GM10248 (cell line): ENCODE measurements around the gene CDH16.
"Not testable (repeated sequence)": the region's sequence is repeated elsewhere in the genome, so short reads cannot be mapped to it uniquely, and the experiment has no call there.

Experiments
- CTCF ChIA-PET: fragments of 300-600 bp; sonication (Branson Sonifier 250); formaldehyde crosslinking; extraction: SDS; loops from one replicate; lab custom pipeline; 2021; ENCODE audit warnings: antibody characterized with exemption; lab: Yijun Ruan, JAX
- POLR2A ChIA-PET: fragments of 350-650 bp; sonication (Branson Sonifier 250); formaldehyde crosslinking; extraction: SDS; loops from one replicate; lab custom pipeline; 2020; ENCODE audit warnings: antibody characterized with exemption; lab: Yijun Ruan, JAX
- DNase-seq: peaks from one replicate; pipeline ENCODE4 v3.0.0; 2012; ENCODE audit errors: extremely low spot score
- TF ChIP-seq, protein P1 (sequence below): IDR thresholded peaks from 2 replicates; pipeline ENCODE4 v1.5.1; 2012; ENCODE audit warnings: mild to moderate bottlenecking, low read depth; ENCODE audit errors: extremely low read depth, missing control alignments, control extremely low read depth

CDH16 gene

DNA sequence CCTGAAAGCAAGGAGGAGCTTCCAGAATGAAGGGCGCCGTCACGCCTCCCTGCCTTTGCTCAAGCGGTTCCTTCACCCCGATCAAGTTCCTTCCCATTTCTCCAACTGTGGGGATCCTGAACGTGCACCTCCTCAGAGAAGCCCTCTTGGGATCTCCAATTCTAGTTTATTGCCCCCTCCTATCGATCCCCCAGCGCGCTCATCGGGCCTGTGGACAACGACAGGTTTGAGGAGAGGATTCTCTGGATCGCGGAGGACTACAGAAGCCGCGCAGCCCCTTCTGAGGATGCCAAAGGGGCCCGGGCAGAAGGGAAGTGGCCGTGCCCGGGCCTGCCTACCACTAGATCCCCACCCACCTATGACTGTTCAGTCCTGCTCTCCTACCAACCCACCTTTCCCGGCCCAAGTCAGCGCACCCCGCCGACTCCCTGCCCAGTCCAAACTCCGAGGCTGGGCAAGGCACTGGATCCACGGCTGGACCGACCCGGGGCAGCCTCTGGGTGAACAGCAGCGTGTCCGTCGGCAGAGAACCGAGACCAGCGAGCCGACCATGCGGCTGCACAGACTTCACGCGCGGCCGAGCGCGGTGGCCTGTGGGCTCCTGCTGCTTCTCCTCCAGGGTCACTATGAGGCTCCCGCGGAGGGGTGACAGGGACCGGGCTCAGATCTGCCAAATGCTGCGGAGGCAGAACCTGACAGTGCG is 29.6 kb upstream of the CDH16 start:
- ChIA-PET CTCF (interaction anchor here (0.8 to 1.7 kb wide), 4 partner anchors 11 to 209 kb away, joined by 3 to 4 read pairs (median 3); no protein-coding TSS in a partner anchor), POLR2A (no interaction called here)
- TF ChIP-seq, protein P1, sequence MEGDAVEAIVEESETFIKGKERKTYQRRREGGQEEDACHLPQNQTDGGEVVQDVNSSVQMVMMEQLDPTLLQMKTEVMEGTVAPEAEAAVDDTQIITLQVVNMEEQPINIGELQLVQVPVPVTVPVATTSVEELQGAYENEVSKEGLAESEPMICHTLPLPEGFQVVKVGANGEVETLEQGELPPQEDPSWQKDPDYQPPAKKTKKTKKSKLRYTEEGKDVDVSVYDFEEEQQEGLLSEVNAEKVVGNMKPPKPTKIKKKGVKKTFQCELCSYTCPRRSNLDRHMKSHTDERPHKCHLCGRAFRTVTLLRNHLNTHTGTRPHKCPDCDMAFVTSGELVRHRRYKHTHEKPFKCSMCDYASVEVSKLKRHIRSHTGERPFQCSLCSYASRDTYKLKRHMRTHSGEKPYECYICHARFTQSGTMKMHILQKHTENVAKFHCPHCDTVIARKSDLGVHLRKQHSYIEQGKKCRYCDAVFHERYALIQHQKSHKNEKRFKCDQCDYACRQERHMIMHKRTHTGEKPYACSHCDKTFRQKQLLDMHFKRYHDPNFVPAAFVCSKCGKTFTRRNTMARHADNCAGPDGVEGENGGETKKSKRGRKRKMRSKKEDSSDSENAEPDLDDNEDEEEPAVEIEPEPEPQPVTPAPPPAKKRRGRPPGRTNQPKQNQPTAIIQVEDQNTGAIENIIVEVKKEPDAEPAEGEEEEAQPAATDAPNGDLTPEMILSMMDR: no peak
- DNase-seq: no peak

DNA sequence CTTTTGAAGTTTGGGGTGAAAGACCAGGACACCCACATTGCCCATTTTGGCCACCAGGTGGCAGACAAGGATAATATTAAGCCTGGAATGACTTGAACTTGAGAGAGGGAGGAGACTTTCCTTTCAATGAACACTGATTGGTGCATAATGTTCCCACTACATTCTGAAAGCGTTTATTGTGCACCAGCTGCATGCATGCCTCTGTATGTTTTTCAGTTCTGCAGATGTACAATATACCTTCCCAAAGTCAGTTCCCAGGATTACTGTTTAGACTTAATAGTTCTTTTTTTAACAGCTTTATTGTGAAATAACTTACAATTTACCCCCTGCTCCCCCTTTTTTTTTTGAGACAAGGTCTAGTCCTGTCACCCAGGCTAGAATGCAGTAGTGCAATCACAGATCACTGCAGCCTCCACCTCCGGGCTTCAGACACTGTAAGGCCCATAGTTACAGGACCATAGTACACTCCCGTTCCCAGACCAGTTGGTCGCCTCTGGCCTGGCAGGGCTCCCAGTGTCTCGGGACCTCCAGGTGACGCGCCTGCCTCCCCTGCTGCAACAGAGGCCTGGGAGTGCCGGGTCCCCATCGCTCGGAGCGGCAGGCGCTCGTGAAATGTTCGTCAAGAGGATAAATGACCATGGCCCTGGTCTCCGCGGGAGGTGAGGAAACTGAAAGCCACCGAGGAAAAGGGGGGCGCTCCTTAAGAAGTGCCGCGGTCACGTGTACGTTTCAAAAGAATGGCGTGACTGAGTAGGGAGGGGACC is 28.8 kb upstream of the CDH16 start:
- ChIA-PET POLR2A (no interaction called here), CTCF (interaction anchor here (0.7 to 1.3 kb wide), 9 partner anchors 9 to 210 kb away, joined by 3 to 4 read pairs (median 3); no protein-coding TSS in a partner anchor)
- peak; percentile 89 for DNase-seq
- TF ChIP-seq, protein P1: peak; percentile 90

DNA sequence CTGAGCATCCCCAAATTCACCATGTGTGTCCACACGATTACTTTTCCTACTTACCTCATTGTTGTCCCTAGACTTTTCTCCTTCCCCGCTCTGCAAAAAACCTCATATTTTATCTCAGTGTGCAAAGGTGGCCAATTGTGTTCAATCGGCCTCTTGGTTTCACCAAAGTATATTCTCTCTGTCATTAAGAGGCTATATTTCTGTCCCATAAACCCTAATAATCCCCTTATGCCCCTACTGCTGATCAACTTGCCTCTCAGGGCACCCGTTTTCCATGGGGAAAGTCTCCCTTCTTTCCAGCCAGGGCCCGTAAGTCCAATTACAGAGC is 28.3 kb upstream of the CDH16 start:
- TF ChIP-seq, protein P1: no peak
- CTCF ChIA-PET: interaction anchor here (0.8 to 1.5 kb wide), 7 partner anchors 10 to 211 kb away, joined by 3 to 5 read pairs (median 3); no protein-coding TSS in a partner anchor
- POLR2A ChIA-PET: no interaction called here
- no peak for DNase-seq

DNA sequence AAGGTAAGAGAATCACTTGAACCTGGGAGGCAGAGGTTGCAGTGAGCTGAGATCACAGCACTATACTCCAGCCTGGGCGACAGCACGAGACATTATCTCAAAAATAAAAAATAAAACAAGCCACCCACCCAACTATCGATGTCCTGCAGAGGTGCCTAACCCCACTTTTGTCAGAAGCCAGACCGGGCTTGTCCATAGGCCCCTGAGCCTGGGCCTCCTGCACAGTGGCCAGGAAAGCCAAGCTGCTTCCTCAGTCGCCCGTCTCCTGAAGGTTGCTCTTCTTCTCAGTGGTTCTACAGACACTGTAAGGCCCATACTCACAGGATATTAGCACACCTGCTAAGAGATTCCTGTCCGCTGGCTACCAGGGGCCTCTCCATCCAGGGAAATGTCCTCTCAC is 27.9 kb upstream of the CDH16 start:
- POLR2A ChIA-PET: no interaction called here
- CTCF ChIA-PET: interaction anchor here (0.8 to 1.5 kb wide), 2 partner anchors 51 to 211 kb away, joined by 3 to 5 read pairs; no protein-coding TSS in a partner anchor
- TF ChIP-seq, protein P1: no peak
- no peak for DNase-seq

DNA sequence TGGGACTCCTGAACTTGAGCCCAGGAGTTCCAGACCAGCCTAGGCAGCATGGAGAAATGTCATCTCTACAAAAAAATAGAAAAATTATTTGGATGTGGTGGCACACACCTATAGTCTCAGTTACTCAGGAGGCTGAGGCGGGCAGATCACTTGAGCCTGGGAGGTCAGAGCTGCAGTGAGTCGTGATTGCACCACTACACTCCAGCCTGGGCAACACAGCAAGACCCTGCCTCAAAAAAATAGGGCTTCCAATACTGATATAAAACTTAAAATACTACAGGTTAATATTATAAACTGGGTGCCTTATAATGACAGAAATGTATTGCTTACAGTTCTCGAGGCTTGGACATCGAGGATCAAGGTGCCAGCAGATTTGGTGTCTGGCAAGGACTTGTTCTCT is 27.3 kb upstream of the CDH16 start:
- CTCF ChIA-PET: interaction anchor here (0.8 to 1.5 kb wide), 2 partner anchors 50 to 212 kb away, joined by 3 to 5 read pairs; no protein-coding TSS in a partner anchor
- POLR2A ChIA-PET: no interaction called here

DNA sequence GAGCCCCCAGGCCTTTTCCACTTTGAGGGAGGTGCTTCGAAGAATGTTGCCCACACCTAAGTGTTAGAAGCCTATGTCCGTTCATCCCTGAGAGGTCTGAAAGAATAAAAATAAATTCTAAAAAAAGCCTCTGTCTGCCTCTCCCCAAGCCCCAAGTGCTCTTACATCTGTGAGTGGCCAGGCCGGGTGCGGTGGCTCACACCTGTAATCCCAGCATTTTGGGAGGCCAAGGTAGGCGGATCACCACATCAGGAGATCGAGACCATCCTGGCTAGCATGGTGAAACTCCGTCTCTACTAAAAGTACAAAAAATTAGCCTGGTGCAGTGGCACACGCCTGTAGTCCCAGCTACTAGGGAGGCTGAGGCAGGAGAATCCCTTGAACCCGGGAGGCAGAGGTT is 26.3 kb upstream of the CDH16 start:
- DNase-seq, POLR2A ChIA-PET: not testable (repeated sequence)
- CTCF ChIA-PET: interaction anchor here (1.6 to 3.6 kb wide), 2 partner anchors 8 to 210 kb away, joined by 9 to 19 read pairs; no protein-coding TSS in a partner anchor

More for the DNA sequence above, 27.3 kb upstream of the CDH16 start:
- DNase-seq: no peak
- TF ChIP-seq, protein P1: no peak
